ENCODE data around the gene ABL1. TPM values are rescaled to one million over a fixed set of nuclear protein-coding genes. Genes with fewer than 3 reads are reported as not detected.
A peak's percentile ranks its signal among the peaks of the same experiment; 100 is the strongest.
"Not testable (repeated sequence)": the region's sequence is repeated elsewhere in the genome, so short reads cannot be mapped to it uniquely, and the experiment has no call there.

The ABL1 gene
- total RNA-seq, 1 donor: 94.8 TPM

DNA sequence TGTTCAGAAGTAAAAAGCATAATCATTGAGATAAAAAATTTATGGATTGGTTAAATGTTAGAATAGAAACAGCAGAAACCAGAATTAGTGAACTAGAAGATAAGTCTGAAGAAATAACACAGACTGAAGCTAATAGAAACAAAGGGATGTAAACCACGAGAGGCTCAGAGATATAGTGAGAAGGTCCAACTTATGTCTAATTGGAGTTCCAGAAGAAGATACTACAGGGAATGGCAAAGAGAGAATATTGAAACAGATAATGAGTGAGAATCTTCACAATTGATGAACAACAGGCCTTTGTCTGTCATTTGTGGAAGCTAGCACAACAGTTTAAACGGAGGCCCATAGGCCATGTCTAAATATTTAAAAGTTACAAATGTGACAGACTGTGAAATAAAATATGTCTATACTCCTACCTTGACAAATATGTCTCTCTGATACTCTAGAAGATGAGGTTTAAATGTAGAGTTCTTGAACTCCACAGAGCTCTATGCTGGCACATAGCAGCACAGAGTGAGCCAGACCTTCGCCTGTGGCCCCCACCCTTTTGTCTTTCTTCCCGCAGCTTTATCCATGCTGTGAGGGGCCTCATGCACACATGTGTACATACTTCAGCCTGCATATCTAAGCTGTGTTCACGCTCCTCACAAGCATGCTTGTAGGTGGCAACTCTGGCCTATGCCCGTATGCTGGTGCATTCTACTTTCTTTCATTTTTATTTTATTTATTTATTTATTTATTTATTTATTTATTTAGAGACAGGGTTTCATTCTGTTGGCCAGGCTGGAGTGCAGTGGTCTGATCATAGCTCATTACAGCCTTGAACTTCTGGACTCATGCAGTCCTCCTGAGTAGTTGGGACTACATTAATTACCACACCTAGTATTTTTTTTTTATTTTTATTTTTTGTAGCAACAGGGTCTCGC lies 45.0 kb upstream of the ABL1 start:
- Histone ChIP-seq H3K27me3 (ENCODE audit: insufficient read depth, low read length) (no peaks in the 10 kb centered on the region), H3K4me3 (ENCODE audit: insufficient read depth, low read length) (no peak overlapping the region), H3K79me2 (ENCODE audit: insufficient read depth, low read length) (peaks cover 81% of the 10 kb centered on the region), H2AFZ (ENCODE audit: low read length) (no peak overlapping the region), H4K20me1 (ENCODE audit: insufficient read depth, low read length) (peaks cover under 1% of the 10 kb centered on the region), H3K27ac (ENCODE audit: low read depth, low read length) (no peak overlapping the region), H3K36me3 (ENCODE audit: insufficient read depth, low read length) (no peaks in the 10 kb centered on the region), H3K9me3 (ENCODE audit: low read depth, low read length) (peaks cover 5% of the 10 kb centered on the region), H3K4me2 (ENCODE audit: insufficient read depth, low read length) (no peak overlapping the region), H3K4me1 (ENCODE audit: insufficient read depth, low read length) (peaks cover 25% of the 10 kb centered on the region)
- TF ChIP-seq CTCF (IDR thresholded peaks at IDR 0.05; ENCODE audit: extremely low read depth, low read depth, low read length): no peak
- DNase-seq (ENCODE audit: insufficient read length, low spot score, missing footprints): no peak

DNA sequence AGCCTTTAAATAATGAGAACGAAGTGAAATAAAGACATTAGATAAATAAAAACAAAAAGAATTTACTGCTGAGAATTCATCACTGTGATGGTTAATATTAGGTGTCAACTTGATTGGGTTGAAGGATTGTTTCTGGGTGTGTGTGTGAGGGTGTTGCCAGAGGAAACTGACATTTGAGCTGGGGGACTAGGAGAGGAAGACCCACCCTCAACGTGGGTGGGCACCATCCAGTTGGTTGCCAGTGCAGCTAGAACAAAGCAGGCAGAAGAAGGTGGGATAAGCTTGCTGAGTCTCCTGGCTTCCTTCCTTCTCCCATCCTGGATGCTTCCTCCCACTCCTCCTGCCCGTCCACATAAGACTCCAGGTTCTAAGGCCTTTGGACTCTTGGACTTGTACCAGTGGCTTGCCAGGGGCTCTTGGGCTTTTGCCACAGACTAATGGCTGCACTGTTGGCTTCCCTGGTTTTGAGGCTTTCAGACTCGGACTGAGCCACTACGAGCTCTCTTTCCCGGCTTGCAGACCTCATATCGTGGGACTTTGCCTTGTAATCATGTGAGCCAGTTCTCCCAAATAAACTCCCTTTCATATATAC lies 43.7 kb upstream of the ABL1 start:
- Histone ChIP-seq H2AFZ (ENCODE audit: low read length) (no peak overlapping the region), H3K4me1 (ENCODE audit: insufficient read depth, low read length) (peaks cover 25% of the 10 kb centered on the region), H3K4me2 (ENCODE audit: insufficient read depth, low read length) (no peak overlapping the region), H3K4me3 (ENCODE audit: insufficient read depth, low read length) (no peak overlapping the region), H3K36me3 (ENCODE audit: insufficient read depth, low read length) (no peaks in the 10 kb centered on the region), H3K27ac (ENCODE audit: low read depth, low read length) (no peak overlapping the region), H3K9me3 (ENCODE audit: low read depth, low read length) (peaks cover 5% of the 10 kb centered on the region), H3K27me3 (ENCODE audit: insufficient read depth, low read length) (no peaks in the 10 kb centered on the region), H3K79me2 (ENCODE audit: insufficient read depth, low read length) (peaks cover 81% of the 10 kb centered on the region), H4K20me1 (ENCODE audit: insufficient read depth, low read length) (no peaks in the 10 kb centered on the region)
- no peak for TF ChIP-seq CTCF (IDR thresholded peaks at IDR 0.05; ENCODE audit: extremely low read depth, low read depth, low read length)
- DNase-seq (ENCODE audit: insufficient read length, low spot score, missing footprints): no peak

- H4K20me1 ChIP-seq (ENCODE audit: insufficient read depth, low read length): no peaks in the 10 kb centered on the region
- peaks cover 77% of the 10 kb centered on the region for H3K79me2 ChIP-seq (ENCODE audit: insufficient read depth, low read length)
- no peaks in the 10 kb centered on the region for H3K36me3 ChIP-seq (ENCODE audit: insufficient read depth, low read length)
- H3K27ac ChIP-seq (ENCODE audit: low read depth, low read length): peak overlapping the region; percentile 91
- peaks cover 19% of the 10 kb centered on the region for H3K4me1 ChIP-seq (ENCODE audit: insufficient read depth, low read length)
- no peak for DNase-seq (ENCODE audit: insufficient read length, low spot score, missing footprints)
- no peak for TF ChIP-seq CTCF (IDR thresholded peaks at IDR 0.05; ENCODE audit: extremely low read depth, low read depth, low read length)
- H3K27me3 ChIP-seq (ENCODE audit: insufficient read depth, low read length): no peaks in the 10 kb centered on the region
- H3K4me2 ChIP-seq (ENCODE audit: insufficient read depth, low read length): no peak overlapping the region
- no peak overlapping the region for H2AFZ ChIP-seq (ENCODE audit: low read length)
- peaks cover 5% of the 10 kb centered on the region for H3K9me3 ChIP-seq (ENCODE audit: low read depth, low read length)
- H3K4me3 ChIP-seq (ENCODE audit: insufficient read depth, low read length): no peak overlapping the region
These were observed 41.5 kb upstream of the ABL1 start for GRCh38 chr9:130793589-130793988.

- not testable (repeated sequence) for H3K36me3 ChIP-seq (ENCODE audit: insufficient read depth, low read length); DNase-seq (ENCODE audit: insufficient read length, low spot score, missing footprints); H3K9me3 ChIP-seq (ENCODE audit: low read depth, low read length); H4K20me1 ChIP-seq (ENCODE audit: insufficient read depth, low read length); H2AFZ ChIP-seq (ENCODE audit: low read length); H3K4me2 ChIP-seq (ENCODE audit: insufficient read depth, low read length); H3K4me3 ChIP-seq (ENCODE audit: insufficient read depth, low read length); H3K27me3 ChIP-seq (ENCODE audit: insufficient read depth, low read length)
- Histone ChIP-seq H3K27ac (ENCODE audit: low read depth, low read length) (peak overlapping the region; percentile 91), H3K79me2 (ENCODE audit: insufficient read depth, low read length) (peaks cover 75% of the 10 kb centered on the region), H3K4me1 (ENCODE audit: insufficient read depth, low read length) (peaks cover 19% of the 10 kb centered on the region)
These were observed 41.0 kb upstream of the ABL1 start for GRCh38 chr9:130794021-130794420.

- peaks cover 76% of the 10 kb centered on the region for H3K79me2 ChIP-seq (ENCODE audit: insufficient read depth, low read length)
These were observed 40.6 kb upstream of the ABL1 start for GRCh38 chr9:130794423-130794822.

More at GRCh38 chr9:130794423-130794822, 40.6 kb upstream of the ABL1 start:
- H4K20me1 ChIP-seq (ENCODE audit: insufficient read depth, low read length); H2AFZ ChIP-seq (ENCODE audit: low read length); H3K9me3 ChIP-seq (ENCODE audit: low read depth, low read length); H3K27me3 ChIP-seq (ENCODE audit: insufficient read depth, low read length); H3K4me3 ChIP-seq (ENCODE audit: insufficient read depth, low read length); H3K36me3 ChIP-seq (ENCODE audit: insufficient read depth, low read length): not testable (repeated sequence)
- Histone ChIP-seq H3K4me2 (ENCODE audit: insufficient read depth, low read length) (peak overlapping the region; percentile 7), H3K27ac (ENCODE audit: low read depth, low read length) (peak overlapping the region; percentile 91), H3K4me1 (ENCODE audit: insufficient read depth, low read length) (peaks cover 19% of the 10 kb centered on the region)
- peak; percentile 65 for DNase-seq (ENCODE audit: insufficient read length, low spot score, missing footprints)
